DMS153 treated with DMSO at 0.1 percent for 48 hours (cell line): ENCODE results near the gene CUEDC1.
"Not testable (repeated sequence)": the region's sequence is repeated elsewhere in the genome, so short reads cannot be mapped to it uniquely, and the experiment has no call there.

Source experiments
- DNase-seq: peaks from one replicate; lab custom pipeline; 2025; ENCODE audit not compliant: unreplicated experiment; lab: John Stamatoyannopoulos, UW

CUEDC1 gene

DNA sequence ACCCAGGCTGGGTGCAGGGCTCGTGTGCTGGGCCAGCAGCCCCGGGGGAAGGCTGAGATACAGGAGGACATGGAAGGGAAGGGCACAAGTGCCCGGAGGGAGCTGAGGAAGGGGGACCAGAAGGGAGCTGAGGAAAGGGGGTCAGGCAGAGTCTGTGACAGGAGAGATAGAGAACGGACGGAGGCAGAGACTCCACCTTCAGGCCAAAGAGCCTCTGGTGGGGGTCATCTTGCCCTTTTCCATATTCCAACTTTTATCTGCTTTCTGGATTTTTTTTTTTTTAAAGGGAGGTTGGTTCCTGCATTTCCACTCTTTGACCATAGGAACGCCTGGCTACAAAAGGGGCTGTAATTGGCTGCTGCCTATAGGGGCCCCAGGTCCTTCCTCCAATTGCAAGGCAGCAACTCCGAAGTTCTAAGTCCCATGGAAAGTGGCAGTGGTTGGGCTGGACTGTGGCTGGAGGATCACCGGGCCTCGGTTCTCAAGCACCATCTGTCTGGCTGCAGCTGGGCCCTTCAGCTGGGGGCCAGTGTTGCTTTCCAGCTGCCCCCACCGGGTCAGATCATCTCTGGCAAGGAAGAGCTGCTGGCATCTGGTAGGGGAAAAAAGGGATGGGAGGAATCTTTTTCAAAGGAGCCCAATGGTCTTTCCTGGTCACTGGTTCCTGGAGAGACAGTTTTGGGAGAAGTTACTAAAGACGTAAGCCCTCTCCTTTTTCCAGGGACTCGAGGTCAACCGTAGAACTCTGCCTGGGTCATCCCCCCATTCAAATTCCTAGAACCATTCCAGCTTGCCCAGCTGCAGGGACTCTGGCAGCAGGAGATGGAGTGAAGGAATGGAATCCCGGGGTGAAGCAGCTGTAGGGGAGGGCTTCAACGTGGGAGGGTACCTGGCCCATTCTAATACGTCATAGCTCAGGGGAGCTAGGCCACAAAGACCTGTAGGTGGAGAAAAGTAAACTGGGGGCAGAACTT lies 92.2 kb downstream of the CUEDC1 start:
- DNase-seq: no peak

DNA sequence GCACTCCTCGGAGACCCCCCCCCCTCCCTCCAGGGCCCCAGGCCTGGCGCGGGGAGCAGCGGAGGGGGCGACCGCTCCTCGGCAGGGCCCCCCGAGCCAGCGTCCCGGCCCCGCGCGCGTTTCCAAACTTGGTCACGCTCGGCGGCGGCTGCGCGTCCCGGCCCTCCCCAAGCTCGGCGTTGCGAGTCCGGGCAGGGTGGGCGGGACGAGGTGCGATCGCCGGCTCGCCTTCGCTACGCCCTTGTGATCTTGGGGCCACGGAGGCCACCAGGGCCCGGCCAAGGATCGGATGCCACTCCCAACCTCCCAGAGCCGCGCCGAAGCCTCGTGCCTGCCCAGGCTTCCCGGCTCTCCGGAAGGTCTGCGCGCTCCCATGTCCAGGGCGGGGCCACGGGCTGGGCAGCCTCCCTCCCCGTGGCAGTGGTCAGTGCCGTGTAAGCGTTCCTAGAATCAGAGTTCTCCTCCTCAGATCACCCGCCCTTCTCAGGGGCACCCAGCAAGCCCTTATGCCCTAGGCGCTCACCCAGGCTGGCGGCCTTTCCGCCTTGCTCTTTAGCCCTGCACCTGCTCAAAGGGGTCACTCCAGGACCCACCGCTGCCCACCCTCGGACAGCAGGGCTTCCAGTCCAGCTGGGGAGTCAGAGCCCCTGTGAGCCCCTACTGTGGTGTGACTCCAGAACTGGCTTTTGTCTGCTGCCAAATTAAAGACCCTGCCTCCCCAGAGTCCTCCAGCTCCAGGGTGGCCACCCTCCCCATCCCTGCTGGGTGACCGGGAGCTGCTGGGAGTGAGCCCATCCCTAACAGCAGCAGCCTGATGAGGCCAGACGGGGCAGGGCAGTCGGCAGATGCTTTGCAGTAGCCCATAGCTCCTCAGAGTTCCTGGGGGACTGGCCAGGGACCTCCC lies 93.2 kb downstream of the CUEDC1 start:
- no peak for DNase-seq

DNA sequence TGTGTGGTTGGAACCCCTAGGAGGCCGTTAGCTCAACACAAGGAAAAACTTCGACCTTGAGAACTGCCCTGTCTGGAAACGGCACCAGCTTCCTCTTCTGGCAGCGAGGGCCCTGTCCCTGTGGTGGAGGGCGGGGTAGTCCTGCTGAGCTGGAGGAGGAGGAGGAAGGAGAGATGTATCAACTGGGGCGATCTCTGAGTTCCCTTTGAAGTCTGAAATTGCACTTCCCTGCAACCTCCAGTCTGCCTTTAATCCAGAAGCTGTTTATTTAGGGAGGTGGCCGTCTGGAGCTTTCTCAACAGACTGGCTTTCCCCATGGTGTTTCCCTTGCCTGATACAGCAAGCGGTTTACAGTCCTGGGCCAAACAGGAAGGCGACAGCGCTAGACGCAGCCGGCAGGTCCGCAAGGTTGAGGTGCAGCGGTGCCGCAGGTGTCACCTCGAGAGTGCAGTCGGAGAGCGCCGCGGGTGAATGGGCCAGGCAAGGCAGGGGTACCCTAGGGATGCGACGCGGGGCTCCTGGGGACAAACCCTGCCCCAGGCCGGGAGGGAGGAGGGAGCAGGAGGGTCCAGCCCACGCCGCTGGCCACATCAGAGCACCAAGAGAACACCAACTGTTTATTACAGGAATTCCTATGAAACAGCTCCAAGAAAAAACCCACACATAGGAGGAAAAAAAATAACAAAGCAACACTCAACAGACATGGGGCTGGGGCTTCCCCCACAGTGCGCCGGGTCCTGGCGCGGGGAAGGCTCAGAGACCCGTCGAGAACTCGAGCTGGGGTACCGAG lies 94.0 kb downstream of the CUEDC1 start:
- peak; percentile 60 for DNase-seq

DNA sequence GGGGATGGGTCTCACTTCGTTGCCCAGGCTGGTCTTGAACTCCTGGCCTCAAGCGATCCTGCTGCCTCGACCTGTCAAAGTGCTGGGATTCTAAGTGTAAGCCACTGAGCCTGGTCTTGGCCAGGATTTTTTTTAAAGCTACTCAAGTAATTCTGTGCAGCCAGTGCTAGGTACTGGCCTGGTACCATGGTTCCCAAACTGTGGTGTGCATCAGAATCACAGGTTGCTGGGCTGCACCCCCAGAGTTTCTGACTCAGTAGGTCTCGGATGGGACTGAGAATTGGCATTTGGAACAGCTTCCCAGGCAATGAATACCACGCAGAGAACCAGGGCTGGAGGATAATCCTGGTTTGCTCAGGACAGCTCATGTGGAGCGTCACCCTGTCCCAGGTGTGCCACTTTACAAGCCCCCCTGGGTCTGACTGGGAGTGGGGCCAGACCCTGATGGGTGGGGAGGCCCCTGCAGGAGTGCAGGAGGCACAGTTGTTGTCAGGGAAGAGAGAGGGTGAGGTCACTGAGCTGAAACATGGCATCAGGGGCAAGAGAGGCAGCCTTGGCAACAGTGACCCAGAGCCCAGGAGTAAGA lies 94.7 kb downstream of the CUEDC1 start:
- DNase-seq: no peak

DNA sequence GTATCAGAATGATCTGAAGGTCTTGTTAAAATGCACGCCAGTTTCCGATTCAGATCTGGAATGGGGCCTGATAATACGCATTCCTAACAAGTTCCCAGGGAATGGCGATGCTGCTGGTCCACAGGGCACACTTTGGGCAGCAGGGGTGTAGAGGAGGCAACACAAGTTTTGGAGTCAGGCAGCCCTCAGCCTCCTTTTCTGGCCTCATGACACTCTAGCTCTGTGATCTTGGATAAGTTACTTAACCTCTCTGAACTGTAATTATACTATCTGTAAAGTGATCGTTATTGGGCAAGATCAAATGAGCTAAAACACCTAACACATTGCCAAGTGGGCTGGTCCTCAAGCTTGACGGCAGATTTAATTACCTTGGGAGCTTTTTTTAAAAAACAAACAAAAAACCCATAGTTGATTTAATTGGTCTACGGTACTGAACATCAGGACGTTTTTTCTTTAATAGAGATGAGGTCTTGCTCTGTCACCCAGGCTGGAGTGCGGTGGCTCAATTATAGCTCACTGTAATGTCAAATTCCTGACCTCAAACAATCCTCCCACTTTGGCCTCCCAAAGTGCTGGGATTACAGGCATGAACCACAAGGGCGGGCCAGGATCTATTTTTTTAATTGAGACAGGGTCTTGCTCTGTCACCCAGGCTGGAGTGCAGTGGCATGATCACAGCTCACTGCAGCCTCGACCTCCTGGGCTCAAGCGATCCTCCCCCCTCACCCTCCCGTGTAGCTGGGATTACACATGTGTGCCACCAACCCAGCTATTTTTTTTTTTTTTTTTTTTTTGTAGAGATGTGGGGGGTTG lies 95.4 kb downstream of the CUEDC1 start:
- no peak for DNase-seq

DNA sequence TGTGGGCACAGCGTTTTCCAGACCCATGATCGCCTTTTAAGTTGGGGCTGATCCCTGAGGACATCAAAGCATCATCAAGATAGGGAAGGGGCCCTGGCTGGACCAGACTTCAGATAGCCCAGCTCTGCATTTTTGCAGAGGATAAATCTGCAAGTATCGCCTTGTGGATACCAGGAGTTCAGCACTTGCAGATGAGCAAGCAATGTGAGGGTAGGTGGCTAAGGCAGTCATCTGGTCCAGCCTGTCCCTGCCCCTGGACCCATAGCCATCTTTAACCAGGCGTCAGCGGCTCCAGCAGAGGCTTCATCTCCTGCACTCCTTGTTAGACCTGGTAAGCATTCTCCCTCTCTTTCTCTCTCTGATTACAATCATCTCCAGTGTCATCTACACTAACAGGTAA lies 96.4 kb downstream of the CUEDC1 start:
- no peak for DNase-seq

DNA sequence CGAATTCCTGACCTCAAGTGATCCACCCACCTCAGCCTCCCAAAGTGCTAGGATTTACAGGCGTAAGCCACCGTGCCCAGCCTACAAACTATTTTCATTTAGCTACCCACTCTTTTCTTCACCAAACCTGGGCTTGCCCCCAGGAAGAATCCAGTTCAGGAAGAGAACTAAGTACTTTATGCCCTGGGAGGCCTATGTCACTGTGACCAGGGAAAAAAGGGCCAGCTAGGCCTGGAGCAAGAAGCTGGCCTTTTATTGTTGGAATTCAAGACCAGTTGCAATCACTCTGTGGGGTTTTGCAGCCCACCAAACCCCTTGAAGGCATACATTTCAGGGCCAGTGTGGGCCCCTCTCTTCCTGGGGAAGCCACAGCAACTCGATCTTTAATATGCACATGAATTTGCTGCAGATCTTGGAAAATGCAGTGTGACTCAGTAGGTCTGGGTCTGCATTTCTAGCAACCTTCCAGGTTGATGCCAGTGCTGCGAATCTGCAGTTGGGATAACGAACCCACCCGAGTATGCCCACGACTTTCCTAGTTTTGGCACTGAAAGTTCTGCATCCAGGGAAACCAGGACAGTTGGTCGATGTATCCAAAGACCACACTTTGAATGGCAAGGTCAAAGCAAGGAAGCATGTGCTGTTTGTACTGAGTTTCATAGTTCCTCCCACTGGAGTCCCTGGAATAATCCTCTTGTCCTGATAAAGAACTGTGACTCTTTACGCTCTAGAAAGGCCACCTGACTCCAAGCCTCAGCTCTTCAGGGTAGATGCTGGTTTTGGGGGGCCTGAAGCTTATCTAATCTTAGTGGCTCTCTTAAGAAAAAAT lies 98.2 kb downstream of the CUEDC1 start:
- DNase-seq: no peak

DNA sequence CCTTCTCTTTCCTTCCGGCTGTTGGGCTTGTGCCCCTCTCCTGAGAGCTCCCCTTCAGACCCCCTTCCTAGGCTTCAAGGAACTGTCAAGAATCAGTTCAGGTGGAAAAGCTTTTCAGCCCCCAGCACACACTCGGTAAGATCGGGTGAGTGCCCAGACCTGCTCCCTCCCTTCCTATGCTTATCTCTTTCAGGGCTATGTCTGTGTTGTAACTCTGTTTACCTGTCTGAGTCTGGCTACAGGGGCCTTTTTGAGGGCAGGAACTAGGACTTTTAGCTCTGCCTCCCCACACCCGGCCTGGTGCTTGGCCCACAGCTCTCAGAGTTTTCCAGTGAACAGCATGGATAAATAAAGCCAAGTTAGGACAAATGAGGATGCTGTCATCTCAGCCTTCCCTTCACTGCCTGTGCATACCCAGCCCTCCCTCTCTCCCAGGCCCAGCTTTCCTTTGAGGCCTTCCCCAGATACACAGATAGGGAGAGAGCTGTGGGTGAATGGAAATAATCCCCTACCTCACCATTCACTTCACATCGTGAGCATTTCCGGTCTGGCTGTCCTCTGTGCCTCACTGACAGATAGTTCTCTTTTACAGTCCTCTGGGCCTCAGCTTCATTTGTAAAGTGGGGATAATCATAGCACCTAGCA lies 99.7 kb downstream of the CUEDC1 start:
- DNase-seq: no peak

DNA sequence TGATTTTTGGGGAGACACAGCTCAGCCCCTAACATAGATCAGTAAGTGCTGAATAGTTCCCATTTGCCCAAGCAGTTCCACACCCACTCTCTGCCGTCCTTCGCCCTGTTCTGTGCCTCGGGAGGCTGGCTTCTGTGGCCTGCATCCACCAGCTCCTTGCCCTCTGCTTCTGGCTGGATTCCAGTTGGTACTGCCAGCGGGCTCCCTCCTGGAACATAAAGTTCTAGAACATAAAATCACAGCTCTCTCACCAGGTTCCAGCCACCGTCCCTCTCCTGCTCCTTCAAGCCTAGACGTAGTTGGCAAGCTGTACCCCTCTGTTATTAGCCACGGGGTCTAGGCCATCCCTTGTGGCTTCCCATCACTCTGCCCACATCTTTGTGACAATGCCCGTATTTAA lies 101.5 kb downstream of the CUEDC1 start:
- no peak for DNase-seq

DNA sequence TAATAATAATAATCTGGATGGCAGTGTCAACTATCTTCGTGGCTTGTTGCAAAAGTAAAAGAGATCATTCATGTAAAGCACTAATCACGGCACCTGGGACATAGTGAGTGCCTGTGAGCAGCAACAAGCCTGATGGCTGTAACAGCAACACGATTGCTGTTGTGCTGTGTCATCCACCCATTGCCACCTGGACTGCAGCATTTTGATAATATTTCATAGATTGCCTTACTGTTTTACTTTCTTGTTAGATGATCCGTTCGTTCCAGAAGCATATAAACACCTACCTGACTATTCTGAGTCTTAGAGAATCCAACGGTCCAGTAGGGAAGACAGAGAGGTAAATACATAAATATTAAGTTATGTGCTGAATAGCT lies 102.3 kb downstream of the CUEDC1 start:
- DNase-seq: no peak

DNA sequence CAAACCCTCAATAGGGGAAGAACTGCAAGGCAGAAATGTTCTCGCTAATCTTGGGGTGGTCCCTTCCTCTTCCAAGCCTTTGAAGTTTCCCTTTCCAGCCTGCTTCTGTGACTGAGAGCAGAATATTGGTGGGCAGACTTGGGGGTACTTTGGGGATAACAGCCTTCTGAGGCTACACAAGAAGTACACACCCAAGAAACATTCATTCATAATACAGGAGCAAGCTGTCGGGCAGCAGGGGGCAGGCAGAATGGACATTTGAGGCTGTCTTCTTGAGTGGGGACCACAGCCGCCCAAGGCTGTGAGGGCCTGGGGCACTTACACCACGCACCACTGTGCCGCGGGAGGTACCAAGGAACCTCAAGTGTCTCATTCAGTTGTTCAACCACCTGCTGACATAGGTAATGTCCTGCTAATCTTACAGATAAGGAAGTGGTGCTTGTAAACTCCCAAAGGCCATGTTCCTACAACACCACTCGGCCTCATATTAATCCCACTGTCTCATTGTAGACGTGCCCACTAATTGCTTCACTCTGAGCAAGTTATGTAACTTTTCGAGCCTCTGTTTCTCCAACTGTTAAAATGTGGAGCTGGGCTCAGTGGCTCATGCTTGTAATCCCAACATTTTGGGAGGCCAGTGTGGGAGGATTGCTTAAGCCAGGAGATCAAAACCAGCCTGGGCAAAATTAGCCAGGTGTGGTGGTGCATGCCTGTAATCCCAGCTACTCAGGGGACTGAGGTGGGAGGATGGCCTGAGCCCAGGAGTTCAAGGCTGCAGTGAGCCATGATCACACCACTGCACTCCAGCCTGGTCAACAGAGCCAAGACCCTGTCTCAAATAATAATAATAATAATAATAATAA lies 102.9 kb downstream of the CUEDC1 start:
- no peak for DNase-seq

DNA sequence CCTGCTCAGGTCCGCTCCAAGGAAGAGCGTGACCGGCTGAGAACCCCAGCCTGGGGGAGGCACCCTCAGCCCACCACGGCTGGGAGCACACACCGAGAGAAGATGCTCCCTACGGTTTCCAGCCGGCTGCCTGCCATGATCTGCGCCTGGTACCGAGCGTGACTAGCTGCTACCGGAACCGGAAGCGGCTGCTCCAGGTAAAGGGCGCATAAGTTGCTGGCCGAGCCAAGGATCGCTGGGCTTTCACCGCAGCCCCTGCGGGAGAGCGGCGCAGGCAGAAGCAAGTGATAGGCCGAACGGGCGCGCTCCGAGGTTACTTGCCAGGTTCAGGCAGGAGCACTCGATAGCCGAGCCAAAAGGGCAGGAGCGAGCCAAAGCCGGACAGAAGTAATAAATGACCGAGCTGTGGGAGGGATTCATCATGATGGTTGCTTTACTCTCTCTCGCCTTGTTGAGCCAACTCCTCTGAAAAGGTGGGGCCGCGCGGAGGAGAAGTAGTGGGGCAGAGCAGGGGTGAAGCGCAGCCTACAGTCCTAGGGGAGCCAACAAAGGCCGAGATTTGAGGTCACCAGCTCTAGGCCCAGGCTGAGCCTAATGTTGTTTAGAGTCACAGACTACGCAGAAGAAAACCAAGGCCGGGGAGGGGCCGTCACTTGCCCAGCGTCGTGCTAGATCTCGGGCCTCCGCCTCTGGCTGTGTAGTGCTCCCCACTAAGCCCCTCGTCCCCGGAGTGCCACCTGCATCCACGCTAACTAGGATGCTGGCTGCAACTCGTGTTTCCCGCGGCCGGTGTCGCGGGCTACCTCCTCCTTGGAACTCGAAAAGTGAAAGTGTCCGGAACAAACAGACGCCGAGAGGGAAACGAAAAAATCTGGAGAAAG lies 105.1 kb downstream of the CUEDC1 start, which contains the start of gene MRPS23:
TSS of gene MRPS23 (minus strand) at position 171 of the 881 bp plus-strand sequence. CDS start at position 137, 34 bp downstream.
- peak; percentile 95 for DNase-seq

DNA sequence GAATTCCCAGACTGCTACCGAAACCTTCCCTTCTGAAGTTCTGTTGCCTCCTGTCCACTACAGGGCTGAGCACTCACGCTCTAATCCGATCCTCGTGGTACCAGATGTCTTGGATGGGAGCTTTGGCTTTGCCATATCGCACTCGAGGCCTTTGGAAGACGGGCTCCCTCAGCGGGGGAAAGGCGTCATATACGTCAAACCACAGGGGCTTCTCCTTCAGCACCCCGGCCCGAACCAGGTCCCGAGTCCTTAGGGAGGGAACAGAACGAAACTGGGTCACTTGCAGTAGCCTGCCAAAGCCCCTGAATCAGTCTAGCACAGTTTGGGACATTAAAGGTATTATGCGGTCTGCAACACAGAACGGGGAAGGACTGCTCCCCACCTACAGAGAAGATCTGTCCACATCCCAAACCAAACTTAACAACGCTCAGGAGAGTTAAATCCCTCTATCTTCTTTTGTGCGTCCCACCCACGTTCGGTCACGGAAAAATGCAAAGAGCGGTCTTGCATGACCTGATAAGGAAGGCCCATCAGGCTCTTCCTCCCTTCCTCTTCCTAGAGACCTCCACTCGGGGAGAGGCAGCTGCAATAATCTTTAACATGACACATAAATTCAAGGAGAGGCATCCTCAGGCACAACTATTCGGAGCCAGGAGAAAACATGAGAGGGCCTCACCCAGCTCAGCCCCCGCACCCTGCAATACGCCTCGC lies 105.9 kb downstream of the CUEDC1 start:
- no peak for DNase-seq

DNA sequence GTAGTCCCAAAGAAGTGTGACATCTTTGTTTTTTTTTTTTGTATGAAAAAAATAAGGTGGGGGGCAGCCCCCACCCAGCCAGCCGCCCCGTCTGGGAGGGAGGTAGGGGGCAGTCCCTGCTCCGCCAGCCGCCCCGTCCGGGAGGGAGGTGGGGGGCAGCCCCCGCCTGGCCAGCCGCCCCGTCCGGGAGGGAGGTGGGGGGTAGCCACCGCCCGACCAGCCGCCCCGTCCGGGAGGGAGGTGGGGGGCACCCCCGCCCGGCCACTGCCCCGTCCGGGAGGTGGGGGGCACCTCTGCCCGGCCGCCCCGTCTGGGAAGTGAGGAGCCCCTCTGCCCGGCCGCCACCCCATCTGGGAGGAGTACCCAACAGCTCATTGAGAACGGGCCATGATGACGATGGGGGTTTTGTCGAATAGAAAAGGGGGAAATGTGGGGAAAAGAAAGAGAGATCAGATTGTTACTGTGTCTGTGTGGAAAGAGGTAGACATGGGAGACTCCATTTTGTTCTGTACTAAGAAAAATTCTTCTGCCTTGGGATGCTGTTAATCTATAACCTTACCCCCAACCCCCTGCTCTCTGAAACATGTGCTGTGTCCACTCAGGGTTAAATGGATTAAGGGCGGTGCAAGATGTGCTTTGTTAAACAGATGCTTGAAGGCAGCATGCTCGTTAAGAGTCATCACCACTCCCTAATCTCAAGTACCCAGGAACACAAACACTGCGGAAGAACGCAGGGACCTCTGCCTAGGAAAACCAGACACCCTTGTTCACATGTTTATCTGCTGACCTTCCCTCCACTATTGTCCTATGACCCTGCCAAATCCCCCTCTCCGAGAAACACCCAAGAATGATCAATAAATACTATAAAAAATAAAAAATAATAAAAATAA lies 108.9 kb downstream of the CUEDC1 start:
- not testable (repeated sequence) for DNase-seq

DNA sequence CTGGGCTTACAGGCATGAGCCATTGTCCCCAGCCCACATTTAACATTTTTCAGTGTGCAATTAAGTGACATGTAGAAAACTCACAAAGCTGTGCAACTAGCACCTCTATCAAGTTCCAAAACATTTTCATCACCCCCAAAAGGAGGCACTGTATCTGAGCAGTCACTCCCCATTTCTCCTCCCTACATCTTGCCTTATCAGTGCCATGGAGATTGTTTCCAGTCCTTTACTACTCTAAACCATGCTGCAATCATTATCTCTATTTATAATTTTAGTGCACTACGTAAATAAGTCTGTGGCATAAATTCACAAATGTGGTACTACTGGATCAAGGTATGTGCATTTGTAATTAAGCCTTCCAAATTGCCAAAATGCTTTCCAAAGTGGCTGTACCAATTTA lies 112.9 kb downstream of the CUEDC1 start:
- DNase-seq: no peak
